Upper lobe of left lung (tissue), 4 donors: ENCODE measurements around the gene FCN1.

Experiments used
- CTCF ChIP-seq, 6 experiments: fragments of 450-650 bp in 4 of 6; fragments of 200-600 bp in 2 of 6; sonication (generic) in 2 of 6; IDR thresholded peaks; one replicate each; pipeline ENCODE4 v1.5.1; 2016 to 2019; ENCODE audit warnings: antibody characterized with exemption in 6 of 6
- EP300 ChIP-seq, 4 donors: sonication (generic); formaldehyde crosslinking; IDR thresholded peaks; one replicate each; pipeline ENCODE4 v1.5.1; 2017; ENCODE audit warnings: antibody characterized with exemption in 4 of 4, control low read depth in 2 of 4
- POLR2A ChIP-seq, 4 donors: fragments of 450-650 bp; IDR thresholded peaks; one replicate each; pipeline ENCODE4 v1.5.1; 2016 to 2017; ENCODE audit warnings: antibody characterized with exemption in 4 of 4, mild to moderate bottlenecking in 2 of 4
- POLR2AphosphoS5 ChIP-seq, 2 donors: sonication (generic); formaldehyde crosslinking; IDR thresholded peaks; one replicate each; pipeline ENCODE4 v1.5.1; 2017; ENCODE audit warnings: antibody characterized with exemption in 2 of 2

- TF ChIP-seq CTCF (IDR thresholded peaks at IDR 0.05) (no peak), POLR2A (IDR thresholded peaks at IDR 0.05) (no peak), POLR2AphosphoS5 (IDR thresholded peaks at IDR 0.05) (no peak), EP300 (IDR thresholded peaks at IDR 0.05) (no peak)
Observed at GRCh38 chr9:134944351-134944802, 26.7 kb upstream of the FCN1 start.
